ENCODE results near the gene CEPT1. TPM values are rescaled to one million over a fixed set of nuclear protein-coding genes. Genes with fewer than 3 reads are reported as not detected.
A peak's percentile ranks its signal among the peaks of the same experiment; 100 is the strongest.
"Not testable (repeated sequence)": the region's sequence is repeated elsewhere in the genome, so short reads cannot be mapped to it uniquely, and the experiment has no call there.

Gene CEPT1
- total RNA-seq (2021) (28.7 and 30.9 TPM in 2 replicates), Bru-seq, nascent RNA (percentile 86 among the genes with signal in this experiment), BruChase-seq, experiment 1, labeled RNA remaining after a 2-hour chase (percentile 90 among the genes with signal in this experiment), BruChase-seq, experiment 2, labeled RNA remaining after a 6-hour chase (percentile 78 among the genes with signal in this experiment)
- long read RNA-seq, full-length matches to known transcripts, result 26 of 30 reads
- long read RNA-seq, partial matches to known transcripts, result 2 of 30 reads
- long read RNA-seq, other reads (novel, unspliced or antisense), result 2 of 30 reads

GRCh38 chr1:111139956-111140679, at the start of gene CEPT1, which contains the start of gene DRAM2:
TSS of gene CEPT1 (plus strand) at chr1:111140223. CDS start at chr1:111147715, 7,492 bp downstream.
TSS of gene DRAM2 (minus strand) at chr1:111140093. CDS start at chr1:111131554, 8,539 bp downstream.
- peak; percentile 97 for DNase-seq (ENCODE audit: low spot score)
- Histone ChIP-seq H3K4me3 (ENCODE audit: low read depth, low read length, poor library complexity, severe bottlenecking) (peak within 1 kb of the TSS; percentile 83), H3K9me3 (ENCODE audit: low read depth, low read length, poor library complexity, severe bottlenecking) (no peaks in the 10 kb centered on the region), H3K27ac (ENCODE audit: low read depth, low read length, poor library complexity, severe bottlenecking) (peak within 1 kb of the TSS; percentile 89), H3K27me3 (replicated peaks; ENCODE audit: insufficient read depth, low read depth, low read length, poor library complexity) (no peaks in the 10 kb centered on the region), H3K4me1 (ENCODE audit: insufficient read depth, low read length, poor library complexity, severe bottlenecking) (peaks cover 24% of the 10 kb centered on the region), H3K36me3 (ENCODE audit: insufficient read depth, low read length, poor library complexity, severe bottlenecking) (peaks cover 18% of the 10 kb centered on the region)
- BruUV-seq (replicated peaks), result no TSS peak
- TF ChIP-seq EZH2 (IDR thresholded peaks at IDR 0.05; ENCODE audit: borderline replicate concordance, low read depth, low read length, poor library complexity, severe bottlenecking), result no peak
- TF ChIP-seq CTCF (conservative IDR thresholded peaks at IDR 0.05; ENCODE audit: low read depth, low read length), result no peak
- intact Hi-C loops (cut with micrococcal nuclease; ENCODE audit: unreplicated experiment), result no loop called here
- ChIA-PET CTCF (no interaction called here), POLR2A (ENCODE audit: low non-redundant PET) (no interaction called here)

- H3K4me3 ChIP-seq (ENCODE audit: low read depth, low read length, poor library complexity, severe bottlenecking); H3K4me1 ChIP-seq (ENCODE audit: insufficient read depth, low read length, poor library complexity, severe bottlenecking); H3K27me3 ChIP-seq (replicated peaks; ENCODE audit: insufficient read depth, low read depth, low read length, poor library complexity); DNase-seq (ENCODE audit: low spot score); POLR2A ChIA-PET (ENCODE audit: low non-redundant PET); intact Hi-C loops (cut with micrococcal nuclease; ENCODE audit: unreplicated experiment); H3K9me3 ChIP-seq (ENCODE audit: low read depth, low read length, poor library complexity, severe bottlenecking); H3K27ac ChIP-seq (ENCODE audit: low read depth, low read length, poor library complexity, severe bottlenecking); CTCF ChIA-PET; H3K36me3 ChIP-seq (ENCODE audit: insufficient read depth, low read length, poor library complexity, severe bottlenecking); BruUV-seq (replicated peaks): not testable (repeated sequence)
Observed at GRCh38 chr1:111095421-111095820, 44.6 kb upstream of the CEPT1 start.

GRCh38 chr1:111097356-111098099, 42.5 kb upstream of the CEPT1 start:
- POLR2A ChIA-PET (ENCODE audit: low non-redundant PET), result no interaction called here
- no peaks in the 10 kb centered on the region for H3K4me1 ChIP-seq (ENCODE audit: insufficient read depth, low read length, poor library complexity, severe bottlenecking)
- no TSS peak for BruUV-seq (replicated peaks)
- H3K27me3 ChIP-seq (replicated peaks; ENCODE audit: insufficient read depth, low read depth, low read length, poor library complexity), result no peaks in the 10 kb centered on the region
- peaks cover 7% of the 10 kb centered on the region for H3K9me3 ChIP-seq (ENCODE audit: low read depth, low read length, poor library complexity, severe bottlenecking)
- intact Hi-C loops (cut with micrococcal nuclease; ENCODE audit: unreplicated experiment), result no loop called here
- no peak overlapping the region for H3K4me3 ChIP-seq (ENCODE audit: low read depth, low read length, poor library complexity, severe bottlenecking)
- CTCF ChIA-PET, result no interaction called here
- H3K27ac ChIP-seq (ENCODE audit: low read depth, low read length, poor library complexity, severe bottlenecking), result no peak overlapping the region
- H3K36me3 ChIP-seq (ENCODE audit: insufficient read depth, low read length, poor library complexity, severe bottlenecking), result no peaks in the 10 kb centered on the region
- no peak for DNase-seq (ENCODE audit: low spot score)
- no peak for TF ChIP-seq EZH2 (IDR thresholded peaks at IDR 0.05; ENCODE audit: borderline replicate concordance, low read depth, low read length, poor library complexity, severe bottlenecking)
- TF ChIP-seq CTCF (conservative IDR thresholded peaks at IDR 0.05; ENCODE audit: low read depth, low read length), result no peak
